ENCODE measurements around the gene RNF114. TPM values are rescaled to one million over a fixed set of nuclear protein-coding genes. Genes with fewer than 3 reads are reported as not detected.
A peak's percentile ranks its signal among the peaks of the same experiment; 100 is the strongest.

Gene RNF114, protein sequence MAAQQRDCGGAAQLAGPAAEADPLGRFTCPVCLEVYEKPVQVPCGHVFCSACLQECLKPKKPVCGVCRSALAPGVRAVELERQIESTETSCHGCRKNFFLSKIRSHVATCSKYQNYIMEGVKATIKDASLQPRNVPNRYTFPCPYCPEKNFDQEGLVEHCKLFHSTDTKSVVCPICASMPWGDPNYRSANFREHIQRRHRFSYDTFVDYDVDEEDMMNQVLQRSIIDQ
- total RNA-seq = 100 to 1,000 TPM in 1 of 4 donors, 10 to 100 TPM in 3; 73.2 to 102 (median 79.7) TPM

GRCh38 chr20:49936153-49937026 lies at the start of gene RNF114:
Gene RNF114, plus strand, starts transcription at chr20:49936397. Its CDS starts 16 bp downstream, at chr20:49936413.
- H3K4me1 ChIP-seq = peaks cover 19 to 52% (median 26%) of the 10 kb centered on the region in 3 donors
- 0 to 1% methylated on average over 25 to 38 of the region's 79 CpGs for WGBS, 2 donors
- no peaks in the 10 kb centered on the region for H3K27me3 ChIP-seq
- peak within 1 kb of the TSS; percentile 87 to 100 (median 96) for H3K4me3 ChIP-seq
- peaks cover 0 to 15% (median 0%) of the 10 kb centered on the region in 3 donors for H3K36me3 ChIP-seq
- DNase-seq = peak; percentile 53
- TF ChIP-seq, protein P1, sequence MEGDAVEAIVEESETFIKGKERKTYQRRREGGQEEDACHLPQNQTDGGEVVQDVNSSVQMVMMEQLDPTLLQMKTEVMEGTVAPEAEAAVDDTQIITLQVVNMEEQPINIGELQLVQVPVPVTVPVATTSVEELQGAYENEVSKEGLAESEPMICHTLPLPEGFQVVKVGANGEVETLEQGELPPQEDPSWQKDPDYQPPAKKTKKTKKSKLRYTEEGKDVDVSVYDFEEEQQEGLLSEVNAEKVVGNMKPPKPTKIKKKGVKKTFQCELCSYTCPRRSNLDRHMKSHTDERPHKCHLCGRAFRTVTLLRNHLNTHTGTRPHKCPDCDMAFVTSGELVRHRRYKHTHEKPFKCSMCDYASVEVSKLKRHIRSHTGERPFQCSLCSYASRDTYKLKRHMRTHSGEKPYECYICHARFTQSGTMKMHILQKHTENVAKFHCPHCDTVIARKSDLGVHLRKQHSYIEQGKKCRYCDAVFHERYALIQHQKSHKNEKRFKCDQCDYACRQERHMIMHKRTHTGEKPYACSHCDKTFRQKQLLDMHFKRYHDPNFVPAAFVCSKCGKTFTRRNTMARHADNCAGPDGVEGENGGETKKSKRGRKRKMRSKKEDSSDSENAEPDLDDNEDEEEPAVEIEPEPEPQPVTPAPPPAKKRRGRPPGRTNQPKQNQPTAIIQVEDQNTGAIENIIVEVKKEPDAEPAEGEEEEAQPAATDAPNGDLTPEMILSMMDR (IDR thresholded peaks at IDR 0.05) = peak in 1 of 6 experiments; percentile 5
- peak in 3 of 4 donors; percentile 56 to 95 (median 90) for TF ChIP-seq POLR2A (IDR thresholded peaks at IDR 0.05)
- H3K9me3 ChIP-seq = no peaks in the 10 kb centered on the region
- intact Hi-C loops (cut with DNase I) = no loop called here
- peak within 1 kb of the TSS; percentile 90 to 97 (median 96) for H3K27ac ChIP-seq

DNA sequence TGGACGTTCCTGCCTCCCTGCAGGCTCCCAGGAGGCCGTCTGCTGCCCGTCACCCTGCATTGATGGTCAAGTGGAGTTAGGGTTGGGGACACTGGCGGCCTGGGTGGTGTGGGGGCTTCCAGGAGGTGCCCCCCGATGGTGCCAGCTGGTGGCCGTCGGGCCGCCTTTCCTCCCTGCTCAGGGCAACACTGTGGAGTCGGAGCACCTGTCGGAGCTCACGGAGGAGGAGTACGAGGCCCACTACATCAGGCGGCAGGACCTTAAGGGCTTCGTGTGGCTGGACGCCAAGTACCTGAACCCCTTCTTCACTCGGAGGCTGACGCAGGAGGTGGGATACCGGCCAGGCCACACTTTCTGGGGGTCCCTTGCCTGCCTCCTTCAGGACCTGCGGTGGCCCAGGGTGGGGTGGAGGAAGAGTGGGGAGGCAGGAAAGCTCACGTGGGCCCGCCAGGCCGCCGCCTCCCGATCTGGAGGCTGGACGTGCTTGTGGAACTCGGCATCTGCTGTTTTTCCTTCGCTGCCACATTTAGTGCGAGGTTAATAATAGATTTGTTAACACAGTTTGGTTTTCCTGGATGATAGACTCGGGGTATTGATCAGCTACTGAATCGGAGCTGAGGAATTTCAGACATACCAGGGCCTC lies 49.5 kb upstream of the RNF114 start:
- Histone ChIP-seq H3K36me3 (peaks cover 20 to 87% (median 20%) of the 10 kb centered on the region in 3 donors), H3K27me3 (no peaks in the 10 kb centered on the region), H3K4me3 (no peak overlapping the region), H3K9me3 (no peaks in the 10 kb centered on the region), H3K4me1 (peaks cover 0 to 54% (median 19%) of the 10 kb centered on the region in 3 donors), H3K27ac (peak overlapping the region in 3 of 4 donors; percentile 33 to 79 (median 75))
- WGBS, 2 donors = 73 to 79% methylated on average over 13 to 14 of the region's 30 CpGs
- no peak for DNase-seq
- intact Hi-C loops (cut with DNase I) = loop anchor here (10.0 kb wide), 1 partner anchor 342 kb away; no protein-coding TSS in a partner anchor
- TF ChIP-seq, protein P1 (IDR thresholded peaks at IDR 0.05) = no peak
- TF ChIP-seq POLR2A (IDR thresholded peaks at IDR 0.05) = no peak

DNA sequence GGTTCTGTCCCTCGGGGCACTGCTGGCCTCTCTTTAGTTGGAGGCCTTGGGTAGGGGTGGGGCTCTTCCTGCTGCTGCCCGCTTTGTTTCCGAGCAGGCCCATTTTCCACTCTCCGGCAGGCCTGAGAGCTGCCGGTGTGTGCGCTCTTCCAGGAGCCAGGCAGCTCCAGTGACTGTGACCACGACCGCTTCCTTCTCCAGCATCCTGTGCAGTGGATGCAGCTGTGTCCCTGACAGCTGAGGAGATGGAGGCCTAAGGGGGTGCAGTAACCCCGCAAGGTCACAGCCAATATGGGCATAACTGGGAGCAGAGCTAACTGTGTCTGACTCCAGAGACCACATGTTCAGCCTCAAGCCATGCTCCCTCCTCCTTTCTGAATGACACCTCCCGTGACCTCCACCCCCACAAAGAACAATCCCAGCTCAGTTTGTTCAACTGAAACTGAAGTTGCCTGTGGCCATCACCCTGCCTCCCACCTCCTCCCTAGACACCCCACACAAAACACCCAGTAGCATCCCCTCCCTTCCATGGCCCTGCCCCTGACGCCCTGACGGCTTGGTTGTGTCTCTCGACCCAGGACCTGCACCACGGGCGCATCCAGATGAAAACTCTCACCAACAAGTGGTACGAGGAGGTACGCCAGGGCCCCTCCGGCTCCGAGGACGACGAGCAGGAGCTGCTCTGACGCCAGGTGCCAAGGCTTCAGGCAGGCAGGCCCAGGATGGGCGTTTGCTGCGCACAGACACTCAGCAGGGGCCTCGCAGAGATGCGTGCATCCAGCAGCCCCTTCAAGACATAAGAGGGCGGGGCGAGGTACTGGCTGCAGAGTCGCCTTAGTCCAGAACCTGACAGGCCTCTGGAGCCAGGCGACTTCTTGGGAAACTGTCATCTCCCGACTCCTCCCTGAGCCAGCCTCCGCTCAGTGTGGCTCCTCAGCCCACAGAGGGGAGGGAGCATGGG lies 48.7 kb upstream of the RNF114 start:
- no peak for DNase-seq
- no peak overlapping the region for H3K4me3 ChIP-seq
- H3K36me3 ChIP-seq = peaks cover 20 to 79% (median 20%) of the 10 kb centered on the region in 3 donors
- H3K9me3 ChIP-seq = no peaks in the 10 kb centered on the region
- intact Hi-C loops (cut with DNase I) = loop anchor here (10.0 kb wide), 1 partner anchor 343 kb away; no protein-coding TSS in a partner anchor
- H3K4me1 ChIP-seq = peaks cover 0 to 61% (median 19%) of the 10 kb centered on the region in 3 donors
- H3K27ac ChIP-seq = peak overlapping the region in 3 of 4 donors; percentile 33 to 79 (median 75)
- no peaks in the 10 kb centered on the region for H3K27me3 ChIP-seq
- 43 to 77% methylated on average over 3 to 17 of the region's 32 CpGs for WGBS, 2 donors
- no peak for TF ChIP-seq POLR2A (IDR thresholded peaks at IDR 0.05)
- TF ChIP-seq, protein P1 (IDR thresholded peaks at IDR 0.05) = no peak

- no peak for DNase-seq
- intact Hi-C loops (cut with DNase I) = loop anchor here (10.0 kb wide), 1 partner anchor 344 kb away; no protein-coding TSS in a partner anchor
- TF ChIP-seq, protein P1 (IDR thresholded peaks at IDR 0.05) = peak; percentile 66 to 76 (median 70)
- no peak for TF ChIP-seq POLR2A (IDR thresholded peaks at IDR 0.05)
- Histone ChIP-seq H3K9me3 (no peaks in the 10 kb centered on the region), H3K36me3 (peaks cover 16 to 70% (median 19%) of the 10 kb centered on the region in 3 donors), H3K4me1 (peaks cover 0 to 70% (median 19%) of the 10 kb centered on the region in 3 donors), H3K27me3 (no peaks in the 10 kb centered on the region), H3K4me3 (no peak overlapping the region), H3K27ac (peak overlapping the region in 3 of 4 donors; percentile 33 to 79 (median 75))
- 43 to 53% methylated on average over 10 to 13 of the region's 18 CpGs for WGBS, 2 donors
Observed at GRCh38 chr20:49888212-49889000, 47.8 kb upstream of the RNF114 start.

Measured in esophagus squamous epithelium (tissue), 5 donors.